GM11168 (cell line): ENCODE results near the gene DDB1.

Source experiments
- in situ Hi-C: fragments of 300-500 bp; cut with MboI; formaldehyde crosslinking; loops from one replicate; pipeline ENCODE4 v1.12.0; 2022; ENCODE audit warnings: low sequenced_read_pairs; ENCODE audit not compliant: unreplicated experiment

The DDB1 gene

GRCh38 chr11:61332797-61333549 lies at the start of gene DDB1, which contains the start of gene TKFC:
TSS of gene DDB1 (minus strand) at chr11:61333105. CDS start at chr11:61332968, 137 bp downstream.
TSS of gene TKFC (plus strand) at chr11:61333228. CDS start at chr11:61334729, 1,501 bp downstream.
- in situ Hi-C loops, result no loop called here

- in situ Hi-C loops, result no loop called here
Measured at GRCh38 chr11:61380884-61381283, 48.0 kb upstream of the DDB1 start.

GRCh38 chr11:61378713-61379313 lies 45.9 kb upstream of the DDB1 start:
- in situ Hi-C loops, result no loop called here

- in situ Hi-C loops, result no loop called here
Measured at GRCh38 chr11:61377461-61378160, 44.7 kb upstream of the DDB1 start.

- in situ Hi-C loops, result no loop called here
Measured at GRCh38 chr11:61375761-61376108, 42.8 kb upstream of the DDB1 start.

- in situ Hi-C loops, result no loop called here
Measured at GRCh38 chr11:61372659-61373420, 39.9 kb upstream of the DDB1 start.

GRCh38 chr11:61370349-61371005 lies 37.6 kb upstream of the DDB1 start:
- in situ Hi-C loops, result no loop called here

- in situ Hi-C loops, result no loop called here
Measured at GRCh38 chr11:61369372-61370348, 36.8 kb upstream of the DDB1 start.

- in situ Hi-C loops, result no loop called here
Measured at GRCh38 chr11:61368646-61369045, 35.7 kb upstream of the DDB1 start.

GRCh38 chr11:61367406-61367805 lies 34.5 kb upstream of the DDB1 start:
- in situ Hi-C loops, result no loop called here

- in situ Hi-C loops, result no loop called here
Measured at GRCh38 chr11:61364012-61364675, 31.2 kb upstream of the DDB1 start.

GRCh38 chr11:61362542-61362875 lies 29.6 kb upstream of the DDB1 start:
- in situ Hi-C loops, result no loop called here

- in situ Hi-C loops, result no loop called here
Measured at GRCh38 chr11:61361741-61362541, 29.0 kb upstream of the DDB1 start, which contains the start of the genes CYB561A3 and TMEM138. TSS of gene CYB561A3 (minus strand) at chr11:61361882. CDS start at chr11:61356713, 5,169 bp downstream. TSS of gene TMEM138 (plus strand) at chr11:61362374. CDS start at chr11:61364391, 2,017 bp downstream.

- in situ Hi-C loops, result no loop called here
Measured at GRCh38 chr11:61361237-61361740, 28.4 kb upstream of the DDB1 start.

- in situ Hi-C loops, result no loop called here
Measured at GRCh38 chr11:61359516-61359915, 26.6 kb upstream of the DDB1 start.

GRCh38 chr11:61358566-61358965 lies 25.7 kb upstream of the DDB1 start:
- in situ Hi-C loops, result no loop called here

GRCh38 chr11:61357894-61358239 lies 25.0 kb upstream of the DDB1 start:
- in situ Hi-C loops, result no loop called here
